Left lobe of liver (tissue), 2 donors: ENCODE results near the gene RGS6. TPM values are rescaled to one million over a fixed set of nuclear protein-coding genes. Genes with fewer than 3 reads are reported as not detected.
A peak's percentile ranks its signal among the peaks of the same experiment; 100 is the strongest.

ENCODE experiments used
- ATAC-seq: fragments of 200-7000 bp; cut with Tn5 transposase; one replicate; pipeline ENCODE4 v1.9.1; 2020; ENCODE audit warnings: mild to moderate bottlenecking, moderate library complexity
- DNase-seq: peaks from one replicate; pipeline ENCODE4 v3.0.0-alpha.2; 2020; ENCODE audit warnings: low spot score
- total RNA-seq: library from RNA; stranded (reverse); gene quantifications from one replicate; pipeline ENCODE4 v1.2.1, GENCODE V29; 2021
- donor health status: DM: no; HTN: no; CAD: no; lungs with moderate emphysema.
- donor health status: DM: no; HTN: yes; CAD: no.

Gene RGS6
- total RNA-seq, 1 donor from 2014 or later, result not detected

DNA sequence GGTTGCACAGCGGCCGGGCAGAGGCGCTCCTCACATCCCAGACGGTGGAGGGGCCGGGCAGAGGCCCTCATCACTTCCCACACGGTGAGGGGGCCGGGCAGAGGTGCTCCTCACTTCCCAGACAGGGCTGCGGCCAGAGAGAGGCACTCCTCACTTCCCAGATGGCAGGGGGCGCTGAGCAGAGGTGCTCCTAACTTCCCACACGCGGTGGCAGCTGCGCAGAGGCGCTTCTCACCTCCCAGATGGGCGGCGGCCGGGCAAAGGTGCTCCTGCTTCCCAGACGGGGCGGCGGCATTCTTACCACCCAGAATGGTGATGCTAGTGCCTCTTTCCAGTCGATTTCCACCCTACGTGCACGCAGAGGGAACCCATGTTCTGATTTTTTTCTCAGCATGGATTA, 304.4 kb downstream of the RGS6 start:
- ATAC-seq (no peak), DNase-seq (no peak)

DNA sequence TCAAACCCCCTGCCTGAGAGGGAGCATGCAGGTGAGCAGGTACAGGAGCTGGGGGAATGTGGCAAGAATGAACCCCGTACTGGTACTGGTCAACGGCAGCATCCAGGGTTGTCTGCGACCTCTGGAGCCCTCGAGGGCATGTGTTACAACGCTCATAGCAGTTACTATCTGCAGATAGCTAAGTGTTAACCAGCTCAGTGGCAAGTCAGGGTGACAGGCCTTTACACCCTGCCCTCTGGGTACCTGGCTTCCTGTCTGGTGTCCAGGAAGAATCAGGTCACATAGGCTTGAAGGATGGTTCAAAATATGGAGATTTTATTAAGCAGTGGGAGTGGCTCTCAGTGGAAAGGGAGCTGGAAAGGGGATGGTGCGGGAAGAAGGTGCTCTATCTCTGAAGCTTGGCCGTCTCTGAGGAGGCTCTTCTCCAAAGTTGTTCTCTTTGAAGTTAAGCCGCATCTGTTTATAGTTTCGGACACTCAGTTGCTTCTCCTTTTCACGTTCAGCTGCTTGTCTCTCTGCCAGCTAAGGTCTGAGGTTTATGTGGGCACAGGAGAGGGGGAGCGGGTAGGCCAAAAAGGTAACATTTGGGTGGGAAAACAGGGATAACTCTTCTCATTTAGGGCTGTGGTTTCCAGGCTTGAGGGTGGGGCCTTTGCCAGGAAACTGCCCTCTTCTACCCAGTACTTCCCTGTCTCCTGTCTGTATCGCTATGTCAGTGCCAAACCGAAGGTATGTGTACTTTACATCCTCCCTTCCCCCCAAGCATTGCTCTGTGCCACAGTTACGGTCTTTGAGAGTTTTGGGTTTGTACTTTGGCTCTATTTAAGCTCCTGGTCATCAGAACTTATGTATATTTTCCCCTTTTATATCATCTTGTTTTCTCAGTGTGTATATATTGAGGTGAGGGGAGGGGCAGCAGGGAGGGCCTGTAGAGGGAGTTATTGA, 305.8 kb downstream of the RGS6 start:
- ATAC-seq, result no peak
- no peak for DNase-seq

DNA sequence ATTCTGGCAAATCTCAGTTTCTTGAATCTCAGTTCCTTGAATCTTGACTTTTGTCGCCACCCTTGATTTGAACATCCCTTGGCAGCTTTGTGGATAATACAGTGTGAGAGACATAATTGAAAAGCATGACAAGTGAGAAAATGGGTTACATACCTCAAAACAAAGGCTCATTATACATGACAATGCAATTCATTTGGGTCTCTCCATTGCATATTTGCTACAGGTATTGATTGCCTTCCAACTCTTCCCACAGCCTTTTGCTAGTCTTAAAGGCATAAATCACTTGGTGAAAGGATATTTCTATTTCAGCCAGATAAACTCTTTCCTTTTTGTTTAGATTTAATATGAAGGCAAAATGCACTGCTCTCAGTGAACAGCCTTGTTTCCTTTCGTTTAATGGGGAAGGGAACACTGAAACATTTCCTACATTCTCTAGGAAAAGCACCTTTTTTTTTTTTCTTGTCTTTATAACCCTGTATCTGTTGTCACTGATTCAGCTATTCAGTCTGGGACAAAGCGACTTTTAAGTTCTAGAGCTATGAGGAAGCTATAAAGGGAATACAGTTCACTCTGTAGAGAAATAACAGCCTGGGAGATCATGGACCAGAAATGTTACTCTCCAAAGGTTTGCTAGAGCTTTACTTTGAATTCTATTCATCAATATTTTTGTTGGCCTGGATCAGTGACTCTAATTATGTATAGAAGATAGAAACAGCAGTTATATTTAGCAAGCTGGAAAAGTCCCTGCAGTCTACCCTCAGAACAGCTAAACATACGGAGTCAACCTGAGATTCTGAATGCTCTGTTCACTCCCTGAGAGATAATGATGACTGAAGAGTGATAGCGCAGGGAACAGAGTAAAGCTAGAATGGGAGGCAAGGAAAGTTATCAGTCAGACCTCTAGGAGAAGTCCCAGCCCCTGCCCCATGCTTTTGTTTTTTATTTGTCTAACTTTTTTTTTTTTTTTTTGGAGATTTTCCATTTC, 311.4 kb downstream of the RGS6 start:
- DNase-seq (no peak), ATAC-seq (no peak)

DNA sequence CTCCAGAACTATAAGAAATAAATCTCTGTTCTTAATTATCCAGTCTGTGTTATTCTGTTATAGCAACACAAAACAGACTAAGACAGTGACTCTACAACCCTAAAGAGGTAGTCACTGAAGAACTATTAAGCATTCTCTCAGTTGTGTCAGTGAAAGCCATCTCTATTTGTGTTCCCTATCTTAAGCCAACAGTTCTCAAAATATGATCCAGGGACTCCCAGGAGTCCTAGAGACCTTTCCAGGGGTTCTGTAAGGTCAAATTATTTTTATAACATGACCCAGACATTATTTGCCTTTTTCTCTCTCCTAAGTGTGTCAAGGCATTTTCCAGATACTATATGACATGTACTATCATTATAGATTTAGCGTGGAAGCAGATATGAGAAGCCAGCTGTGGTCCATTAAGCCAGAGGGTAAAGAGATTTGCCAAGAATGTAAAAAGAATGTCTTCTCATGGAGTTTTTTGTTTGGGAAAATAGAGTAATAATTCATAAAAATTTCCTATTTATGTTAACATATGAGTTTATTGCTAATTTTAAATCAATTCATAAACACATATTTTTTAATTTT, 315.8 kb downstream of the RGS6 start:
- DNase-seq (no peak), ATAC-seq (no peak)

DNA sequence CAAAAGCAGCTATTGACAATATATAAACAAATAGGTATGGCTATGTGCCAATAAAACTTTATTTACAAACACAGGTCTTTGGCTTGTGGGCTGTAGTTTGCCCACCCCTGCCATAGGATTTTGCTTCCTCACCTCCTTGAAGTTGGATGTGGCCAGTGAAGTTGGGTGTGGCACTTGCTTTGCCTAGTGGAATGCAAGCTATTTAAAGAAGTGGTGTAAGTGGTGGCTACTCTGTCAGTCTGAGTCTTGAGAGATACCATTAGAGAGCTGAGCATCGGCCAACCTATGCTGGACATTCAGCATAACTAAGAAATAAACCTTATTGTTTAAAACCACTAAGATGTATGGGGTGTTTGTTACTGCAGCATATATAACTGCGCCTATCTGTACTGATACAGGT, 321.3 kb downstream of the RGS6 start:
- DNase-seq, result no peak
- ATAC-seq, result no peak

DNA sequence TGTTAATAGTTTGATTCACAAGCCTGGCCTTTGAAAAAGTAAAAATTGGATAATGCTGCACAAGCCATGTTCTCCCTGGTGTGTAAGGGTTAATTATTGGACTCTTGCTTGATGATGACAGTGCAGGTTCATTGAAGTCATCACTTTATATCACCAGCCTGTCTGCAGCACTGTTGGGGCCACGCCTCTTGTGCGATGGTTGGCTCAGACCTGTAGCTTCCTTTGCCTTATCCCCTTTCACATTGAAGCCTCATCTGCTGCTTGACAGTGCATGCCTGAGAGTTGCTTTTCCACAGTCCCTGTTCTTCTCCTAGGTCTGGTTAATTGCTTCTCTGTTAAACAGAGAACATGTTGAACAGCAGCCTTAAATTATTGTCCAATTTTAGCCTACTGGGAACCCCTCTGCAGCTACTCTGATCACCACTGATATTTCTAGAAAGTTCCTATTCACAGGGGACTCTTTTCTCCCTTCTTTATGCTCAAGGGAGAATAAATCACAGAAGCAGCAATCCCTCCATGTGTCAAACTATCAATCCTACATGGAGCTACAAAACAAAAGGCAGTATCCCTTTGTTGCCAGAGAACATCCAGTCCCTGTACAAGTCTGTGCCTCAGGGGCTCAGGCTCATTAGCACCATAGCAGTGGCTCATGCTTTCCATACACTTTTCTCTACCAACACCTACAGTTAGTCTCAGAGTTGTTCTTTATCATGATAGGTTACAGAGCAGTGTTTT, 322.1 kb downstream of the RGS6 start:
- ATAC-seq (no peak), DNase-seq (no peak)

DNA sequence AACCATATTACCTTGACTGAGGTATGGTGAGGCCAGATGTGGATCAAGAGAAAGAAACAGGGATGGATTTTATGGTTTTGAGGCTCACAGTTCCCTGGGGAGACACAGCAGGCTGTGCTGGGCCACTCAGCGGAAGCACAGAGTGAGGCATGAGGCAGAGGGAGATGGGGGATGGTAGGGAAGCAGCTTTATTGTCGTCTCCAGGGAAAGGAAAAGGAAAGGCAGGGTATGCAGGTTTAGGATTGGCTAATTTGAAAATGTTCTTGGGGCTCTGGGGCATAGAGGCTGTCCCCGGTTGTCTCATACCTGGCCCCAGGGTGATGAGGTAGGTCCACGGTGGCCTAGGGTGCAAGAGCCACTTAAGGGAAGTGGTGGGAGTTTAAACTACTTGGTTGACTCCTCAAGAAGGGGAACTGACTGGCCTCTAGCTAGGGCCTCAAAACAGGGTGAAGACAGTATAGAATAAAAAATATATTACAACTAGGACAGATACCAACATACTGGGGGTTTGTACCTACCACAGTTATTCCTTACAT, 322.8 kb downstream of the RGS6 start:
- DNase-seq (no peak), ATAC-seq (no peak)

DNA sequence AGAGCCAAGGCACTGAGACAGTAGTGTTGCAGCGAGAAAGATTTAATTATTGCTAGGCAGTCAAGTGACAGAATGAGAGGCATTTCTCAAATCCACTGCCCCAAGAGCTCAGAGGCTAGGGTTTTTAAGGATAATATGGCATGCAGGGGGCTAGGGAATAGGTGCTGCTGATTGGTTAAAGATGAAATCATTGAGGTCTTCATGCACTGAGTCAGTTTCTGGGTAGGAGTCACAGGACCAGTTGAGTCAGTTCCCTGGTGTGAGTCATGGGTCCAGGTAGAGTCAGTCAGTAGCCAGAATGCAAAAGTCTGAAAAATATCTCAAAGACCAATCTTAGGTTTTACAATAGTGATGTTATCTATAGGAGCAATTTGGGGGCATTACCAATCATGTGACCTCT, 323.8 kb downstream of the RGS6 start:
- no peak for ATAC-seq
- no peak for DNase-seq

DNA sequence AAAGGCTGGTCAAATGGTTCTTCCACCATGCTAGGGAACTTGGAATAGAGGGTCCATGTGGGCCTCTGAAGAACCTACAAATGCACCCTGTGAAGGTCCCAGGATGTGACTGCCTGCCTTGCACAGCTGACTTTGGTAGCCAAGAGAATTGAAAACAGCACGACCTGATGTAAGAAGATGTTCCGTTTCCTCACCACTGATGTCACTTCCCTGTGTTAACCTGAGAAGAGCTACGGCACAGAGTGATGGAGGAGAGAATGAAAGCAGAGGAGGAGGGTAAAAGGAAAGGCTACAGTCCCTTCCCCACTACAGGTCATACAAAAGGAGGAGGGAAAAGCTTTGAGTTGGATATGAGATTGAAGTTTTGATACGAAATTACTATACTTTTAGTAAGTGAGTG, 328.8 kb downstream of the RGS6 start:
- ATAC-seq (no peak), DNase-seq (no peak)

DNA sequence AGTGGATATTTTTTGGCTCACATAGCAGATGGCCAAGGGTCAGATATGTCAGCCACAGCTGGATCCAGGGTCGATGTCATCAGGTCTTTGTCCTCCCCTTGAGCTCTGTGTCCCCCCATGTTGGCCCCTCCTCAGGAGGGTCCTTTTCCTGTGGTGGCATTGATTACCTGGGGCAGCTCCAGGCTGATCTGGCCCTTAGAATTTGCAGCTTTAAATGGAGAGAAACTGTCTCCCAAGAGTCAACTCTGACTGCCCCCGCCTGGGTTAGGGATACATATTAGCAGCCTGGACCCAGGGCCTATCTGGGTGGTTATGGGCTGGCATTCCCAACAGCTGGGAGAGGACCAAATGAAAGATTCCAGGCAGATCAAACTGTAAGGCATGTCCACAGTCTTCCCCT, 330.5 kb downstream of the RGS6 start:
- no peak for DNase-seq
- no peak for ATAC-seq

DNA sequence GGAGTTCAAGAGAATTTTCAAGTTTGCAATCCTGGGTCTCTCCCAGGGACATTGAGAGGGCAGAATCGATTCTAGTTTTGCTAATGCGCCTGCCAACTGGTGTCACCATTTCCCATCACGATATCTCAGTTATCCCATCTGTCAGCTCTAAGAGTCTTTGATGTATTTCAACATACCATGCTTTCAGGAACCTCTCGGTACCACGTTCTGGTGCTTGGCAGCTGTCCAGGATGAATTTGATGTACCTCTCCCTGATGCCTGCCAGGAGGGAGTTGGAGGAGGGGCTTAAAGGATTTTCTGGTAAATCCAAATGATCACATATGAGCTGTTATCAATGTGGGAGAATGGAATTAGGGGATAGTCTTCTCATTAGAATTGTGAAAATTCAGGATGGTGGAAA, 332.5 kb downstream of the RGS6 start:
- ATAC-seq (no peak), DNase-seq (no peak)

DNA sequence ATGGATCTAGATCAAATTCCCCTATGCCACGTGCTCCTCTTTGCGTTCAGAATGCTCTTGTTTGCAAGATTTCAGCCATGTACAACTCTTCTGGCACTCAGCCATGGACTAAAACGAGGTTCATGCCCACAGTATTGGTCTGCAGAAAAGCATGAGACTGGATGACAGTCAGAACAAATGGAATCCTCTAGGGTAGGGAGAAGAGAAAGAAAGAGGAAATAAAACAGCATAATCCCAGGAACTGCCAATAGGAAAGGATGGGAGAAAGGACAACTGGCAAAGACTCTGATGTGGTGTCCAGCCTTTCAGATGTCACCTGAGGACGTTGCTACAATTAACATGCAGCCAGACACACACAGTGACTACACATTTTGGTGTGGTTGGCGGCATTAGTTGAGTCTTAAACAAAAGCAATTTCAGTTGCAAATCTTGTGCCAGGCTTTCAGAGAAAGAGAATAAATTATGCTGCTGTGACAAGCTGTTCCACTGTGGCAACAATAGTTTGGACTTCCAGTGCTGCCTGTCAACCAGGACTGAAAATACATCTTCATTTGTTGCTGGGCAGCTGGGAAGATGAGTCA, 338.0 kb downstream of the RGS6 start:
- DNase-seq (no peak), ATAC-seq (no peak)

DNA sequence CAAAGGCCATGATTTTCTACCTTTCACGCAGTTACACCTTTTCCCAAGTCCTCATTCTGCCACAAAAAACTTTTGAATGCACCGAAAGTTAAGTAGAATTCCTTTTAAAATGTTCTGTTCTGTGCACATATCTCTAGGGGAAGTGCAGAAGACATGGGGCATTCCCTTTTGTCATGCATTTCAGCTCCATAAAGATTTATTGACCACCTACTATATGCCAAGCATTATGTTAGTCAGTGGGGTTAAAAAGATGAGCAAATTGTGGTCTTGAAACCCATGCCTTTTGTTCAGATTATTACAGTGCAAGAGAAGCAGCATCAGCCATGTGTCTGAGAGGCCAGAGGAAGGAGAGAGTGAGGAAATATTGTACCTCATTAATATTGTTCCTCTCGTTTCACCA, 338.5 kb downstream of the RGS6 start:
- ATAC-seq, result no peak

DNA sequence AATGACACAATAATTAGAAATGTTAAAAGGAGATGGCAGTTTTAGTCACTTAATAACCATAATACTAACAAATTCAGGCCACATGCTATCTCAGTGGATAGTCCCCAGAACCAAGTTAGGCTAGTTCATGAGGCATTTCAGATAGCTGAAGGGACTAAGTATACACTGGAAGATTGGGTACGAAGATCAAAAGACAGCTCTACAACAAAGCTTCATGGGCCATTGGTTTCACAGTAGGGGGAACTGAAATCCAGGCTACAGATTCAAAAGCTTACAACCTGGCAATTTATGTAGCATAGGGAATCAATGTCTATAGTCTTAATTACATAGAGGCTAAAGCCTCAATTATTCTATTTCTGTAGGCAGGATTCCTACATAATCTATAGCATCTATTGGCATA, 343.0 kb downstream of the RGS6 start:
- DNase-seq (no peak), ATAC-seq (no peak)

More for the DNA sequence above, 338.5 kb downstream of the RGS6 start:
- DNase-seq, result no peak

DNA sequence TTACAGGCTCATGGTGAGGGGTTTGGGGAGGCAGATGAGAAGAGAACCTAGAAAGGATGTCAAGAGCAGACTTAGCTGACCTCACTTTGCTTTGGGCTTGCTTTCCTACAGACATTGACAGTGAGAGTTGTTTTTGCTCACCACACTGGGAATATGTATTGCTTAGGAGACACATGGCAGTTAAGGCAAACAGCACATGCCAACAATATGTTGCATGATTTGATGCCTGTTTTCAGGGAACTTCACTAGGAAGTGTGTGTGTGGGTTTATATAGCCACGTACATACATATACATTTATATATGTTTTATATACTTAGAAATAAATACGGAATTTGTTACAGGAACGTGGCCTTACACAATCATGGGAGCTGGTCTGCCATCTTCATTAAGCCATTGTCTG, 346.1 kb downstream of the RGS6 start:
- DNase-seq, result no peak
- ATAC-seq, result no peak

DNA sequence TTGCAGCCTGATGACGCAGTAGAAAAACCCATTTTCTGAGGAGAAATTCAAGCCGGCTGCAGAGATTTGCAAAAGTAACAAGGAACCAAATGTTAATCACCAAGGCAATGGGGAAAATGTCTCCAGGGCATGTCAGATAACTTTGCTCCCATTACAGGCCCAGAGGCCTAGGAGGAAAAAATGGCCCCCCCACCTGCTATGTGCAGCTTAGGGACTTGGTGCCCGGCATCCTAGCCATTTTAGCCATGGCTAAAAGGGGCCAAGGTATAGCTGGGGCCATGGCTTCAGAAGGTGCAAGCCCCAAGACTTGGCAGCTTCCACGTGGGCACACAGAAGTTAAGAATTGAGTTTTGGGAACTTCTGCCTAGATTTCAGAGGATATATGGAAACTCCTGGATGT, 351.9 kb downstream of the RGS6 start:
- no peak for DNase-seq

DNA sequence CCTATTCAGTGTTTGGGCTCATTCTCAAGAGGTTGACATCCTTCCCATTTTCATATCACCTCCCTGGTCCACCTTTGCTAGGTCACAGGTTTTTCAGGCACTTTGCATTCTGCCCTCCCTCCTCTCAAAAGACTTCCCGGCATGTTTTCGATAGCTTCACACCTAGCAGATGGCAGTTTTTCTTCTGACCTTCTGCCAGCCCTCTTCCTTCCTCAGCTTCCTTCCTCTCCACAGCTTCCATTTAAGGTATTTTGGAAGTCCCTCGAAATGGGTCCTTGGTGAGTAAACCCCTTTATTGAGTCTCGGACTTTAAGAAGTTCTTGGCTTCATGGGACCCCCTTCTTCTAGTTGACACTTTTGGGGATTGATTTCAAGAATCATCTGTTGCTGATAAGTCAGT, 358.0 kb downstream of the RGS6 start:
- DNase-seq (no peak), ATAC-seq (no peak)

More for the DNA sequence above, 351.9 kb downstream of the RGS6 start:
- no peak for ATAC-seq

DNA sequence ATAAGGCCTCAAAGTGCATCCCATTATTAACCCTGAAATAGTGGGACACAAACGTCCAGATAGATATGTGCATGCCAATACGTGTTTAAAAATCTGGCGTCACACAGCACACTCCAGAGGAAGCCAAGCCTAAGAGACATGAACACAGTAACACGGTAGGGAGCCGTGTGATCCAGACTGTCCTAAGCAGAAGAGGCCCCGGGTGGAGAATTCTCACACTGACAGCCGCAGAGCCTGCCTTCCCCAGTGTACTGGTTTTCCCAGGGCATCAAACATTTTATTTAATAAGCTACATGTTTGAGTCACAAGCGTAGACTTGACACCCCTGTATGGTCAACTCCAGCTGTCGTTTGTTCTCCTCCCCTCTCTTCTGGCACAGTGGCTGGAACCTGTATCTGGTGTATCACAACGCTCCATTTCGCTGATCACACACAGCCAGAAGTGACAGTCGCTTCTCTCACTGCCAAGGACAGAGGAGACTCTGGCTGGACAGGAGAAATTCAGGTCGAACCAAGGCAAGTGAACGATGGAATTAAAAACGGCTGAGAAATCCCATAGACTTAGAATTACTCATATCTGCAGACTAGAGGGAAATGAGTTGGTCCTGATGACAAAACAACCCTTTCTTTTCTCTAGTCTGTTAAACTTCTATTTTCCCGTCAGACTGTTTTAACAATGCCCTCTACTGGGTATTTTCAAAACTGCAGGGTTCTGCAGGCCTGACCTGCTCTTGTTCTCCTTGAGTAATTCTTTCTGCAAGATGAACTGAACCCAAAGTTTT, 359.9 kb downstream of the RGS6 start:
- DNase-seq (no peak), ATAC-seq (peak; percentile 52)

DNA sequence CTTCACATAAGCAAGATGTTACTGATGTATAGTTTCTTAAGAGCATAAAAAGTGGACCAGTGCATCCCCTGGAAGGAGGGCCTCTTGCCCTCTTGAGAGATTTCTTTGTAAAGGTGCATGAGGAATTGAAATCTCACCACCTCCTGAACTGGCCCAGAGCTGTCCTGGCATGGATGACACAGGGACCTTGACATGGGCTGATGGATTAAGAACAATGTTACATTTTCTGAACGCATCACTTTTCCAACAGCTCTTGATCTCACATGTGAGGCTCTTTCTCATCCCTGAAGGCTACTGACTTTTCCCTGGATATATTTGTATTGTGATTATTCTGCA, 360.4 kb downstream of the RGS6 start:
- no peak for ATAC-seq
- no peak for DNase-seq
